ENCODE measurements around the gene DNAI4.

- no peak for TF ChIP-seq POLR2AphosphoS5 (IDR thresholded peaks at IDR 0.05; ENCODE audit: borderline replicate concordance, low read depth, low read length)
- TF ChIP-seq EZH2 (IDR thresholded peaks at IDR 0.05) = no peak
Measured at GRCh38 chr1:66890621-66891020, 34.0 kb downstream of the DNAI4 start.

All from SK-N-MC (cell line).